H1 (cell line): ENCODE data around the gene SLC5A4. TPM values are rescaled to one million over a fixed set of nuclear protein-coding genes. Genes with fewer than 3 reads are reported as not detected.

Experiments
- CTCF ChIA-PET: fragments of 300-600 bp; sonication (Branson Sonifier 250); formaldehyde crosslinking; loops from one replicate; lab custom pipeline; 2021; ENCODE audit not compliant: partially characterized antibody; lab: Charles Lee
- POLR2A ChIA-PET: fragments of 300-600 bp; sonication (Branson Sonifier 250); formaldehyde crosslinking; loops from one replicate; lab custom pipeline; 2021; ENCODE audit warnings: inconsistent platforms; ENCODE audit not compliant: partially characterized antibody; lab: Charles Lee
- DNase-seq, 2 experiments: peaks; one replicate each; pipeline versions ENCODE4 v3.0.0 to v3.0.0-alpha.2; 2010 to 2022; ENCODE audit warnings: low spot score in 2 of 2, low read depth in 1 of 2, mixed read lengths in 1 of 2
- FAIRE-seq: peaks from 2 replicates; lab custom pipeline; 2011; peaks lifted over from hg19 to GRCh38; lab: Jason Lieb, UNC
- H2AFZ ChIP-seq: 2 replicates; pipeline ENCODE4 v1.8.1; 2012; ENCODE audit warnings: low read length, inconsistent platforms
- H2AK5ac ChIP-seq: 2 replicates; pipeline ENCODE4 v1.6.1; 2013; ENCODE audit warnings: low read depth, low read length
- H2BK120ac ChIP-seq: replicated peaks from 2 replicates; pipeline ENCODE3; 2013; ENCODE audit warnings: low read depth, low read length, inconsistent platforms
- H2BK12ac ChIP-seq: 2 replicates; pipeline ENCODE4 v1.6.1; 2013; ENCODE audit warnings: low read depth, low read length
- H2BK15ac ChIP-seq: 2 replicates; pipeline ENCODE4 v1.6.1; 2013; ENCODE audit warnings: low read length
- H2BK20ac ChIP-seq: 2 replicates; pipeline ENCODE4 v1.6.1; 2013; ENCODE audit warnings: low read length
- H2BK5ac ChIP-seq: 2 replicates; pipeline ENCODE4 v1.6.1; 2013; ENCODE audit warnings: low read depth, low read length
- H3K14ac ChIP-seq: 2 replicates; pipeline ENCODE4 v1.6.1; 2013; ENCODE audit warnings: inconsistent platforms; ENCODE audit not compliant: insufficient read length
- H3K18ac ChIP-seq: 2 replicates; pipeline ENCODE4 v1.6.1; 2013; ENCODE audit warnings: low read length; ENCODE audit errors: extremely low read depth
- H3K23ac ChIP-seq: 2 replicates; pipeline ENCODE4 v1.6.1; 2013; ENCODE audit warnings: inconsistent platforms; ENCODE audit not compliant: insufficient read length
- H3K23me2 ChIP-seq: 2 replicates; pipeline ENCODE4 v1.6.1; 2013; ENCODE audit warnings: low read depth, low read length
- H3K27ac ChIP-seq: 2 replicates; pipeline ENCODE4 v1.6.1; 2011; ENCODE audit warnings: low read depth, low read length, inconsistent platforms
- H3K27me3 ChIP-seq, 4 experiments: replicated peaks in 1 of 4; 1 replicate in 1 of 4; 2 replicates in 3 of 4; pipeline versions ENCODE4 v1.6.1 to v1.8.1; 2011 to 2013; ENCODE audit warnings: low read length in 3 of 4, mild to moderate bottlenecking in 3 of 4, inconsistent platforms in 2 of 4, mixed read lengths in 2 of 4, moderate library complexity in 1 of 4; ENCODE audit not compliant: control insufficient read depth in 3 of 4, insufficient read depth in 3 of 4; ENCODE audit errors: extremely low read depth in 1 of 4
- H3K36me3 ChIP-seq, 4 experiments: 2 replicates each; pipeline versions ENCODE4 v1.6.1 to v1.8.1; 2011 to 2013; ENCODE audit warnings: mild to moderate bottlenecking in 4 of 4, low read length in 3 of 4, moderate library complexity in 2 of 4, control low read depth in 1 of 4, inconsistent platforms in 1 of 4; ENCODE audit not compliant: insufficient read depth in 4 of 4, control insufficient read depth in 2 of 4
- H3K4ac ChIP-seq: replicated peaks from 2 replicates; pipeline ENCODE3; 2013; ENCODE audit warnings: low read length, low read depth, mixed read lengths, inconsistent platforms; ENCODE audit not compliant: insufficient read length
- H3K4me1 ChIP-seq, 4 experiments: replicated peaks in 1 of 4; 1 replicate in 1 of 4; 2 replicates in 3 of 4; pipeline versions ENCODE4 v1.6.1 to v1.8.1; 2011 to 2013; ENCODE audit warnings: low read length in 3 of 4, inconsistent platforms in 2 of 4, mixed read lengths in 1 of 4; ENCODE audit not compliant: insufficient read depth in 4 of 4, control insufficient read depth in 3 of 4
- H3K4me2 ChIP-seq, 2 experiments: 2 replicates each; pipeline versions ENCODE4 v1.6.1 to v1.8.1; 2011 to 2013; ENCODE audit warnings: low read depth in 2 of 2, low read length in 2 of 2, control low read depth in 1 of 2, inconsistent platforms in 1 of 2, mild to moderate bottlenecking in 1 of 2; ENCODE audit not compliant: insufficient read depth in 1 of 2
- H3K4me3 ChIP-seq, 4 experiments: fragments of 200-600, 300-600 bp in 1 of 4; sonication (generic), shearing (Covaris generic), sonication (Bioruptor Twin) in 1 of 4; 2 replicates each; pipeline versions ENCODE4 v1.5.1 to v1.8.1; 2011 to 2016; ENCODE audit warnings: low read length in 4 of 4, low read depth in 3 of 4, control low read depth in 2 of 4, inconsistent platforms in 2 of 4, mild to moderate bottlenecking in 2 of 4, mixed read lengths in 1 of 4, moderate library complexity in 1 of 4; ENCODE audit not compliant: insufficient read depth in 2 of 4; ENCODE audit errors: extremely low read depth in 1 of 4
- H3K56ac ChIP-seq: replicated peaks from 2 replicates; pipeline ENCODE3; 2013; ENCODE audit warnings: low read depth, mild to moderate bottlenecking, mixed read lengths, low read length, inconsistent platforms; ENCODE audit not compliant: insufficient read length
- H3K79me1 ChIP-seq: 2 replicates; pipeline ENCODE4 v1.6.1; 2013; ENCODE audit warnings: low read depth, low read length, control low read depth
- H3K79me2 ChIP-seq, 2 experiments: 2 replicates each; pipeline versions ENCODE4 v1.6.1 to v1.8.1; 2012 to 2013; ENCODE audit warnings: low read length in 2 of 2, mild to moderate bottlenecking in 2 of 2, inconsistent platforms in 1 of 2; ENCODE audit not compliant: insufficient read depth in 2 of 2, control insufficient read depth in 1 of 2
- H3K9ac ChIP-seq, 4 experiments: replicated peaks in 1 of 4; 1 replicate in 1 of 4; 2 replicates in 3 of 4; pipeline versions ENCODE4 v1.6.1 to v1.8.1; 2011 to 2013; ENCODE audit warnings: low read depth in 3 of 4, low read length in 3 of 4, control low read depth in 2 of 4, mild to moderate bottlenecking in 2 of 4, moderate library complexity in 2 of 4, inconsistent platforms in 1 of 4; ENCODE audit errors: extremely low read depth in 1 of 4
- H3K9me3 ChIP-seq, 2 experiments: 2 replicates each; pipeline versions ENCODE4 v1.6.1 to v1.8.1; 2012 to 2013; ENCODE audit warnings: mild to moderate bottlenecking in 2 of 2, moderate library complexity in 2 of 2, control low read depth in 1 of 2, inconsistent platforms in 1 of 2, low read depth in 1 of 2, low read length in 1 of 2, mixed read lengths in 1 of 2; ENCODE audit not compliant: insufficient read depth in 2 of 2
- H4K20me1 ChIP-seq, 2 experiments: replicated peaks in 1 of 2; 2 replicates each; pipeline versions ENCODE3 to v1.8.1; 2011 to 2013; ENCODE audit warnings: inconsistent platforms in 2 of 2, low read length in 2 of 2, mild to moderate bottlenecking in 1 of 2; ENCODE audit not compliant: insufficient read depth in 2 of 2, control insufficient read depth in 1 of 2
- H4K5ac ChIP-seq: 2 replicates; pipeline ENCODE4 v1.6.1; 2013; ENCODE audit warnings: low read length, low read depth, mixed read lengths, inconsistent platforms; ENCODE audit not compliant: insufficient read length
- H4K8ac ChIP-seq: 2 replicates; pipeline ENCODE4 v1.8.0; 2013; ENCODE audit warnings: mild to moderate bottlenecking, moderate library complexity, low read length, inconsistent platforms; ENCODE audit not compliant: insufficient read depth; ENCODE audit errors: extremely low read depth
- H4K91ac ChIP-seq: replicated peaks from 2 replicates; pipeline ENCODE3; 2013; ENCODE audit warnings: low read length, mixed read lengths, inconsistent platforms; ENCODE audit not compliant: insufficient read length
- JUN ChIP-seq: IDR thresholded peaks from 2 replicates; pipeline ENCODE4 v1.6.1; 2011; ENCODE audit warnings: low read depth, mild to moderate bottlenecking, improper control_type of control experiment, low read length
- KDM4A ChIP-seq: IDR thresholded peaks from one replicate; pipeline ENCODE4 v1.7.1; 2012; ENCODE audit warnings: low read depth, mild to moderate bottlenecking, moderate library complexity, low read length, inconsistent platforms; ENCODE audit not compliant: severe bottlenecking
- SAP30 ChIP-seq: fragments of 300-600 bp; sonication (generic); IDR thresholded peaks from 2 replicates; pipeline ENCODE4 v1.7.1; 2012; ENCODE audit warnings: low read length, moderate library complexity, mild to moderate bottlenecking, inconsistent platforms; ENCODE audit not compliant: insufficient read depth, insufficient replicate concordance
- WGBS, 2 experiments: shearing (Covaris generic) in 1 of 2; methylation state at CpG; one replicate each; pipeline versions ENCODE4 v1.1.6 to v1.1.7; 2013 to 2015; ENCODE audit warnings: low lambda C conversion rate in 2 of 2, mixed read lengths in 2 of 2, inconsistent platforms in 1 of 2, low coverage in 1 of 2, missing lambda C conversion rate in 1 of 2; ENCODE audit not compliant: insufficient replicate concordance in 2 of 2, insufficient coverage in 1 of 2, insufficient read length in 1 of 2; ENCODE audit errors: extremely low coverage in 1 of 2, missing lambda C conversion rate in 1 of 2; 5-methylcytosine and 5-hydroxymethylcytosine counted together
- polyA plus RNA-seq, 7 experiments: library from polyadenylated mRNA; depleted of rRNA in 3 of 7; stranded (reverse) in 5 of 7; unstranded in 2 of 7; fragments of >200 nt in 5 of 7; fragments of 200-250 nt in 2 of 7; gene quantifications; 1 replicate in 5 of 7; 2 replicates in 1 of 7; 4 replicates in 1 of 7; pipeline versions ENCODE4 v1.2.1 to v1.2.3, GENCODE V29; 2011 to 2013; ENCODE audit warnings: missing spikeins in 2 of 7, mixed read lengths in 2 of 7
- total RNA-seq: library from RNA; stranded (reverse); fragmentation: NEBNext Ultra II Directional; extraction: Animal tissue kit (Norgen Biotek cat#: 25700); gene quantifications from 2 replicates; pipeline ENCODE4 v1.2.1, GENCODE V29; 2021

The SLC5A4 gene
- total and polyA plus RNA-seq, 2 of the 8 experiments (the other 6 are each of a cell fraction or from before 2014, with no cell fraction given): 0.17 TPM; not detected in 1

GRCh38 chr22:32236970-32237369 lies 18.2 kb downstream of the SLC5A4 start:
- Histone ChIP-seq H3K27ac (no peak overlapping the region), H3K9ac (no peak overlapping the region), H4K5ac (no peak overlapping the region), H3K27me3 (no peaks in the 10 kb centered on the region), H2BK20ac (no peak overlapping the region), H2BK5ac (no peak overlapping the region), H3K18ac (no peak overlapping the region), H3K56ac (no peak overlapping the region), H3K23me2 (no peaks in the 10 kb centered on the region), H4K20me1 (no peaks in the 10 kb centered on the region), H3K79me1 (no peaks in the 10 kb centered on the region), H3K4me3 (no peak overlapping the region), H3K4me2 (no peak overlapping the region), H2BK15ac (no peak overlapping the region), H3K23ac (no peak overlapping the region), H3K9me3 (no peaks in the 10 kb centered on the region; a peak in 1 of 4 replicates), H4K8ac (no peak overlapping the region), H2BK12ac (no peak overlapping the region), H2BK120ac (no peak overlapping the region), H3K14ac (no peak overlapping the region), H2AK5ac (no peak overlapping the region), H3K36me3 (no peaks in the 10 kb centered on the region), H3K4ac (no peak overlapping the region), H4K91ac (no peak overlapping the region), H3K4me1 (no peaks in the 10 kb centered on the region), H3K79me2 (no peaks in the 10 kb centered on the region), H2AFZ (no peak overlapping the region)
- no peak for FAIRE-seq
- TF ChIP-seq SAP30 (no peak), KDM4A (no peak), JUN (no peak)
- ChIA-PET CTCF (interaction anchor here (0.6 to 1.3 kb wide), 2 partner anchors 29 to 35 kb away, joined by 3 to 4 read pairs; no protein-coding TSS in a partner anchor), POLR2A (no interaction called here)
- no peak for DNase-seq
- 89% methylated on average over 8 of the region's 8 CpGs; no CpG with 5 or more reads in 1 of the 2 experiments for WGBS, 2 experiments
